Karpas-422 (cell line): Measurements from ENCODE around the gene SPPL3. TPM values are rescaled to one million over a fixed set of nuclear protein-coding genes. Genes with fewer than 3 reads are reported as not detected.

Experiments used
- DNase-seq: peaks from one replicate; pipeline ENCODE4 v3.0.0-alpha.2; 2015
- H2AFZ ChIP-seq: fragments of 200-600 bp; sonication (generic); 2 replicates; pipeline ENCODE4 v1.6.1; 2014; ENCODE audit warnings: antibody characterized with exemption, low read length, mixed read lengths
- H3K27ac ChIP-seq: fragments of 200-600 bp; sonication (generic); 2 replicates; pipeline ENCODE4 v1.5.1; 2014; ENCODE audit warnings: mild to moderate bottlenecking, low read length, moderate library complexity
- H3K27me3 ChIP-seq: fragments of 200-600 bp; sonication (generic); 2 replicates; pipeline ENCODE4 v1.6.1; 2014; ENCODE audit warnings: low read length, mixed read lengths
- H3K36me3 ChIP-seq: fragments of 200-600 bp; sonication (generic); 2 replicates; pipeline ENCODE4 v1.6.1; 2014; ENCODE audit warnings: low read length, mixed read lengths; ENCODE audit not compliant: insufficient read depth
- H3K4me1 ChIP-seq: fragments of 200-600 bp; sonication (generic); 2 replicates; pipeline ENCODE4 v1.6.1; 2014; ENCODE audit warnings: mild to moderate bottlenecking, low read length, mixed read lengths
- H3K4me2 ChIP-seq: fragments of 200-600 bp; sonication (generic); 2 replicates; pipeline ENCODE4 v1.6.1; 2014; ENCODE audit warnings: low read length, low read depth, mild to moderate bottlenecking; ENCODE audit not compliant: poor library complexity, severe bottlenecking
- H3K4me3 ChIP-seq: fragments of 200-600 bp; sonication (generic); 2 replicates; pipeline ENCODE4 v1.5.1; 2014; ENCODE audit warnings: mild to moderate bottlenecking, antibody characterized with exemption, low read length, mixed read lengths
- H3K79me2 ChIP-seq: fragments of 200-600 bp; sonication (generic); 2 replicates; pipeline ENCODE4 v1.6.1; 2014; ENCODE audit warnings: mild to moderate bottlenecking, low read length, mixed read lengths
- H3K9ac ChIP-seq: fragments of 200-600 bp; sonication (generic); 2 replicates; pipeline ENCODE4 v1.6.0; 2014; ENCODE audit warnings: low read length
- H3K9me2 ChIP-seq: fragments of 200-600 bp; sonication (generic), shearing (Covaris generic); replicated peaks from 2 replicates; pipeline ENCODE4 v1.6.0; 2014; ENCODE audit warnings: mild to moderate bottlenecking, low read length, moderate library complexity; ENCODE audit not compliant: insufficient read depth
- H3K9me3 ChIP-seq: fragments of 300-700, 200-600 bp; sonication (generic); 2 replicates; pipeline ENCODE4 v1.6.1; 2014; ENCODE audit warnings: low read length, mixed read lengths
- H4K20me1 ChIP-seq: fragments of 200-600 bp; sonication (generic); 2 replicates; pipeline ENCODE4 v1.6.1; 2014; ENCODE audit warnings: mild to moderate bottlenecking, antibody characterized with exemption, low read length, low read depth; ENCODE audit not compliant: insufficient read depth
- total RNA-seq: library from RNA; depleted of rRNA; stranded (reverse); fragments of >200 nt; shearing (Covaris generic); gene quantifications from 2 replicates; pipeline ENCODE4 v1.2.3, GENCODE V29; 2014; ENCODE audit warnings: low replicate concordance

Gene SPPL3
- total RNA-seq, 1 experiment from 2014 or later: 11.9 TPM

DNA sequence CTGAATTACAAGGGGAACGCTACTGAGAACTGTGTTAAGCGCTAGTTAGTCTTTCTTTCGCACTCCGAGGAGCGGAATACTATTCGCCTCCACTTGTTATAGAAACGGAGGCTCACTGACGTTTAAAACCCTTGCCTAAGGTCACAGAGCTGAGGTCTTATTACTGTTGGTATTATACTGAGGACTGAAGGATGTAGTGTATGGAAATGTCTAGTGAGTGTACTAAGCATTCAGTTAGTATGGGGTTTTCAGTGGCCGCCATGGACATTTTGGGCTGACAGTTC lies 177.7 kb downstream of the SPPL3 start:
- H3K4me2 ChIP-seq: peak overlapping the region; percentile 68
- H3K27ac ChIP-seq: no peak overlapping the region
- no peaks in the 10 kb centered on the region for H3K27me3 ChIP-seq
- H3K4me1 ChIP-seq: peaks cover 22% of the 10 kb centered on the region
- peaks cover 17% of the 10 kb centered on the region for H4K20me1 ChIP-seq
- H3K36me3 ChIP-seq: peaks cover 20% of the 10 kb centered on the region
- no peak for DNase-seq
- no peaks in the 10 kb centered on the region for H3K9me2 ChIP-seq
- H2AFZ ChIP-seq: no peak overlapping the region
- H3K9me3 ChIP-seq: no peaks in the 10 kb centered on the region
- peak overlapping the region; percentile 64; the same call in 1 of the 2 replicates for H3K4me3 ChIP-seq
- H3K9ac ChIP-seq: peak overlapping the region; percentile 67
- H3K79me2 ChIP-seq: no peaks in the 10 kb centered on the region

DNA sequence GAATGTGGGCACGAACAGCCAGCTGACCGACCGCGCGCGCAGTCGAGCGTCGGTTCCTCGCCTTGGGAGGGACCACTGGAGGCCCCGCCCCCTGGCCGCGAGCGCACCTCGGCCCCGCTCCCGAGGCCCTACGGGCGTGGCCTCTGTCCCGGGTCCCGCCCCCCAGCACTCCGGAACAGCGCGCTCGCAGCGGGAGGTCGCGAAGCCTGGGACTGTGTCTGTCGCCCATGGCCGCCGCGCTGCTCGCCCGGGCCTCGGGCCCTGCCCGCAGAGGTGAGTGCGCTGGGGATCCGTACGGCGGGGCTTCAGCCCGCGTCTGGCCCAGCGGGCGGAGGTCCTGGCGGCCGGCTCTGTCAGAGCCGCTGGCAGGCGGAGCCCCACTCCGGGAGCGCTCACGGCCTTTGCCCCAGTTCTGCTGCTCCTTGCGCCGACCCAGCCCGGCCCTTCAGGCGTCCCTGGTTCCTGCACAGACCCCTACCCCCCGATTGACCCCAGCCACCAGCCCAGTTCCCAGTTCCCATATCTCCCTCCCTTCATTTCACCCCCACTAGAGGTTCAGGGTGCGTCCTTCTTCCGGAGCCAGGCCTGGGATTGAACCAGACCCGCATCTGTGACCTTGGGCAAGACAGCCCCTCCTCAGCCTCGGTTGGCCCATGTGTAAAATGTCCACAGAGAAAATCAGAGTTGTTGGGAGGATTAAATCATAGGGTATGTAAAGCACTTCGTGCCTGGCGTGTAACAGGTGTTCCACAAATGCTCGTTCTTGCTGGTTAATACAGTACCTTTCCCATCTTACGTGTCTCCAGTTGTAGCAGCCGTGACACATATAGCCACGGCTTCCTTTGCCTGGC lies 178.3 kb downstream of the SPPL3 start, which contains the start of gene ACADS:
TSS of gene ACADS (plus strand) at position 168 of the 851 bp plus-strand sequence. CDS start at position 228, 60 bp downstream.
- Histone ChIP-seq H2AFZ (peak within 1 kb of the TSS; percentile 51; the same call in 1 of the 2 replicates), H3K9me3 (no peaks in the 10 kb centered on the region), H3K4me3 (peak within 1 kb of the TSS; percentile 64), H3K27me3 (no peaks in the 10 kb centered on the region), H3K9ac (peak within 1 kb of the TSS; percentile 67), H4K20me1 (peaks cover 23% of the 10 kb centered on the region), H3K4me2 (peak within 1 kb of the TSS; percentile 68), H3K79me2 (no peaks in the 10 kb centered on the region), H3K9me2 (no peaks in the 10 kb centered on the region), H3K4me1 (peaks cover 27% of the 10 kb centered on the region), H3K27ac (no peak within 1 kb of the TSS), H3K36me3 (peaks cover 24% of the 10 kb centered on the region)
- peak; percentile 95 for DNase-seq

DNA sequence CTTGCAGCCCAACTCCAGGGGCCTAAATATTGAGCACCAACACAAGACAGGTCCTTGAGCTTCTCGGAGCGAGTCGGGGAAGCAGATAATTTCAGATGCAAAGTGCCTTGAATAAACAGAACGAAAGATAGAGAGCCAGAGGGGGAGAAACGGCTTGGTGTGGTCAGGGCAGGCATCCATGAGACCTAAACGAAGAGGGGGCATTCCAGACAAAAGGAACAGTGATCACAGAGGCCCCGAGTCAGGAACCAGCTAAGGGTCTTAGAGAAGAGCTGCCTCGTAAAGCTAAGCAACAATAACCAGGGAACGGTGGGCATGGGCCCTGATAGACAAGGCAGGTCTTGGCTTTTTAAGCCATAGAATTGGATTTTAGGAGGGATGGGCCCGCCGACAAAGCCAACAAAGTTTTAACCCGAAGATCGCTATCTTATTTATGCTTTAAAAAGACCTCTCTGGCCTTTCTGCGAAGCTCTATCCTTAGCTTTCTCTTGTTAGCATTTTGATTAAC lies 179.0 kb downstream of the SPPL3 start:
- H3K27me3 ChIP-seq: no peaks in the 10 kb centered on the region
- H3K79me2 ChIP-seq: no peaks in the 10 kb centered on the region
- no peaks in the 10 kb centered on the region for H3K9me3 ChIP-seq
- no peak overlapping the region for H2AFZ ChIP-seq
- H3K4me2 ChIP-seq: peak overlapping the region; percentile 68
- H3K36me3 ChIP-seq: peaks cover 26% of the 10 kb centered on the region
- H3K4me3 ChIP-seq: peak overlapping the region; percentile 64
- H3K27ac ChIP-seq: no peak overlapping the region
- H3K9me2 ChIP-seq: no peaks in the 10 kb centered on the region
- peaks cover 24% of the 10 kb centered on the region for H4K20me1 ChIP-seq
- DNase-seq: no peak
- peaks cover 33% of the 10 kb centered on the region for H3K4me1 ChIP-seq
- H3K9ac ChIP-seq: 0 out of 2 replicates have a peak overlapping the region, but pooled peaks have one; percentile 16

DNA sequence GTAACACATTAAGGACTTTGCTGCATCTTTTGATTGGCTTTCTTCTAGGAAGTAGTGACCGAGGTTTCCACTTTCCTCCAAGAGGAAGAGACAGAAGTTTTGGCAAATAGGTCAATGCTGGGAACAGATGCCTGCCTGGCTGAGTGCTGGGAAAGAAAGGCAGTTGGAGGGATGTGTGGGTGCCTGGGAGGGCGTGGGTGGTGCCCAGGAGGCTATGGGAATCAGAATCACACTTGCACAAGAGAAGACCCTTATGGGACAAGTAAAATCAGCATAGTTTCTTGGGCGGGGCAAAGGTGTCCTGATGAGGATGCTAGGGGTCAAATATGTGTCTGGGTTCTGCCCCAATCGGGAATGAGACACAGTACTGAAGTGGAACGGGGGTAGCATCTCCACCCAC lies 179.4 kb downstream of the SPPL3 start:
- H2AFZ ChIP-seq: no peak overlapping the region
- H3K79me2 ChIP-seq: no peaks in the 10 kb centered on the region
- peaks cover 27% of the 10 kb centered on the region for H3K36me3 ChIP-seq

DNA sequence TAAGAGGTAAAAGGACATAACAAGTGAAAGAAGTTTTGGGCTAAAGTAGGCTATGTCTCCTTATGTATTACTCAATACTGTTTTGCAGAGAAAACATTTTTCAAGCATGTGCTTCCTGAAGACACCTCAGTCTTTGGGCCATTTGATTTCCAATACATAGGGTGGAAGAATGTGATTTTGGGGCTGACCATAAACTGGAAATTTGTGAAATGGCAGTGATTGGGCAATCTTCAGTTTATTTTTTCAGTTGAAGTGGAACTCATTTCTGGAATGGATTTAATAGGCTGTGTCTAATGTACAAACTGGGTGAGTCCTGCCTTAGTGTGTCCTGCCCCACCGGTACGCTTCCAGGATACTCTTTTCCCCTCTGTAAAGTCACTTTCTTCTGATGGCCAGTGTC lies 181.4 kb downstream of the SPPL3 start:
- H3K27me3 ChIP-seq: no peaks in the 10 kb centered on the region
- no peak overlapping the region for H3K4me3 ChIP-seq
- no peaks in the 10 kb centered on the region for H3K9me3 ChIP-seq
- H3K79me2 ChIP-seq: no peaks in the 10 kb centered on the region
- H3K27ac ChIP-seq: no peak overlapping the region
- no peak overlapping the region for H3K4me2 ChIP-seq
- peaks cover 38% of the 10 kb centered on the region for H3K4me1 ChIP-seq
- H4K20me1 ChIP-seq: peaks cover 28% of the 10 kb centered on the region
- peaks cover 45% of the 10 kb centered on the region for H3K36me3 ChIP-seq
- H3K9ac ChIP-seq: no peak overlapping the region
- no peak for DNase-seq
- H2AFZ ChIP-seq: no peak overlapping the region
- no peaks in the 10 kb centered on the region for H3K9me2 ChIP-seq

More for the DNA sequence above, 179.4 kb downstream of the SPPL3 start:
- no peaks in the 10 kb centered on the region for H3K9me3 ChIP-seq
- peaks cover 24% of the 10 kb centered on the region for H4K20me1 ChIP-seq
- H3K4me3 ChIP-seq: peak overlapping the region; percentile 64; the same call in 1 of the 2 replicates
- H3K9me2 ChIP-seq: no peaks in the 10 kb centered on the region
- H3K9ac ChIP-seq: no peak overlapping the region
- DNase-seq: no peak
- no peak overlapping the region for H3K4me2 ChIP-seq
- H3K4me1 ChIP-seq: peaks cover 38% of the 10 kb centered on the region
- H3K27ac ChIP-seq: no peak overlapping the region
- no peaks in the 10 kb centered on the region for H3K27me3 ChIP-seq

DNA sequence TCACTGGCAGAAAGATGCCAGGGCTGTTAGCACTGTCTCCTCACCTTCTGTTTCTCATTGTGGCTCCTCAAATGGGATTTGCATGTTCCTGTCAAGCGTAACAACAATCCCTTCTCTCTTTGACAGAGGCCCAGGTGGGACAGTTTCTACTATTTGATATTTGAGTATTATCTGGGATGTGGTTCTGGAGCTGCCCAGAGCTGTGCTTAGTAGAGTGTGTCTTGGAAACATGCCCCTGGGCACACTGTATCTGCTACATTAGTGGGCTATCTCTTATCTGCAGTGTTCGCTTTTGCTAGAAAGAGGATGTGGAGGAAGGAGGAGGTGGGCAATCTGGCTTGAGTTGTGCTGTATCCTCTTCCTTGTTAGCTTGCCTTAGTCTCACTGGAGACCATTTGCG lies 182.3 kb downstream of the SPPL3 start:
- Histone ChIP-seq H3K4me2 (peak overlapping the region; percentile 26), H3K4me3 (no peak overlapping the region), H3K27ac (no peak overlapping the region), H2AFZ (no peak overlapping the region), H3K36me3 (peaks cover 47% of the 10 kb centered on the region), H3K9me2 (no peaks in the 10 kb centered on the region), H3K9me3 (no peaks in the 10 kb centered on the region), H3K4me1 (peaks cover 38% of the 10 kb centered on the region), H3K79me2 (no peaks in the 10 kb centered on the region), H3K27me3 (no peaks in the 10 kb centered on the region), H3K9ac (no peak overlapping the region), H4K20me1 (peaks cover 28% of the 10 kb centered on the region)
- DNase-seq: peak; percentile 71

DNA sequence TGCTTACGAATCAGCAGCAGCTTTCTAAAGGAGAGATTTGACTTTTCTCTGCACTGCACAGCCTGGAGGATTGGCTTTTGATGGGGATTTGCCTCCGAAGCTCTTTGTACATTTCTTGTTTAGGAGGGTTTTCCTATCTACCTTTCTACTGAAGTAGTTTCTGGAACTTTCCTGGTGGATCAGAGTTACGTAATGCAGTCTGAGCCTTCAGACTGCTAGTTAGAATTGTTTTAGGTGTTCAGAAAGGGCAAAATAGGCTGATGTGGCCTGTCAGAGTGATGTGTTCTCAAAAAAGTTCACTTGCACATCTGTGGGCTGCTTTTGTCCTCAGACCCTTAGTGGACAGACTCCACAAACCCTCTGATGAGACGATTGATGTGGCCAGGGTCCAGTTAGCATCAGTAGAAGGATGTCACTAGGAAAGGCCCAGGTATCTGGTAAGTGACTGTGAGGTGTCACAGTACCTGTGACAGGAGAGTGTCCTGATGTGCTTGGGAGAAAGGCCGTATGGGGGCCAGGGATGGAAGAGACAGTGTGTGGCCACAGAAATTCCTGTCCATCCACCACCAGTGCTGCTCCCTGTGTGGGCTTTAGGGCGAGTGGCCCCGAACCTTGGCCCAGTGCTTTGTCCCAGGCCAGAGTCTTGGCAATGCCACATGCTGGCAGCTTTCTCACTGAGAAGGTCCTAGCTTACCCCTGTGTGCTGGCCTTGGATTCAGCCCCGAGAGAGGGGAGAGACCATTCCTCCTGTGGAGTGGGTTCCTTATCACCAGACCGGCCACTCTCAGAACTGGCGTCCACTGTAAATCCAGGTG lies 183.0 kb downstream of the SPPL3 start:
- Histone ChIP-seq H3K9me3 (no peaks in the 10 kb centered on the region), H3K79me2 (no peaks in the 10 kb centered on the region), H3K9ac (peak overlapping the region; percentile 3), H3K4me2 (peak overlapping the region; percentile 26), H2AFZ (no peak overlapping the region), H3K27ac (no peak overlapping the region), H3K36me3 (peaks cover 54% of the 10 kb centered on the region), H3K4me3 (no peak overlapping the region), H3K4me1 (peaks cover 36% of the 10 kb centered on the region), H3K9me2 (no peaks in the 10 kb centered on the region), H3K27me3 (no peaks in the 10 kb centered on the region), H4K20me1 (peaks cover 28% of the 10 kb centered on the region)
- DNase-seq: no peak
